GM19035 (cell line): ENCODE data around the gene CLIP1.
"Not testable (repeated sequence)": the region's sequence is repeated elsewhere in the genome, so short reads cannot be mapped to it uniquely, and the experiment has no call there.

Experiments
- ATAC-seq: cut with Tn5 transposase; IDR thresholded peaks from one replicate; pipeline ENCODE4 v1.9.1; 2021; ENCODE audit not compliant: unreplicated experiment

Gene CLIP1

DNA sequence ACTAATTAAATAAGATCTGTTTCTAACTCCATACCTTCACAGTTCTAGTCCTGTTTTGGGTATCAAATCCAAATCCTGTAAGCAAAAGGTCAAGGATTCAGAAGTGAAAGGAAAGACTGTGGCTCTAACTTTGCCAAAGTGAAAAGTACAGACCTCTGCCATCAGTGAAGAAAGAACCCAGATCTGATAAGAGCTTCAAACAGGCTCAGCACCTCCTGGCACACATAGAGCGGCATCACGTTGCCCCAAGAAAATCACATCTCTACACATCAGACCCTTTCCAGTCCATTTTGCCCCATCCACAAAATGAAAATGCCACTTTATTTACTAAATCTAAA lies 23.2 kb downstream of the CLIP1 start:
- no peak for ATAC-seq

DNA sequence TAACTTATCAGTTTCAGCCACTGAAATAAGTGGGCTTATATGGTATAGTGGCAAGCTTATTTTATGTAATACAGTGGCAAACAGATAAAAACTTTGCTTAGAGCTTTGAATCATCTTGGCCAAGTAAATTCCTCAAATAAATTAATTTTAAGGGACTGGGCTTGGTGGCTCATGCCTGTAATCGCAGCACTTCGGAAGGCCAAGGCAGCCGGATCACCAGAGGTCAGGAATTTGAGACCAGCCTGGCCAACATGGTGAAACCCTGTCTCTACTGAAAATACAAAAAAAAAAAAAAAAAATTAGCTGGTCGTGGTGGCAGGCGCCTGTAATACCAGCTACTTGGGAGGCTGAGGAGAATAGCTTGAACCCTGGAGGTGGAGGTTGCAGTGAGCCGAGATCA lies 24.5 kb downstream of the CLIP1 start:
- ATAC-seq: not testable (repeated sequence)

- ATAC-seq: no peak
Measured at GRCh38 chr12:122395319-122395718, 27.1 kb downstream of the CLIP1 start.

- no peak for ATAC-seq
Measured at GRCh38 chr12:122394626-122395194, 27.8 kb downstream of the CLIP1 start.

- ATAC-seq: no peak
Measured at GRCh38 chr12:122393817-122394216, 28.7 kb downstream of the CLIP1 start.

DNA sequence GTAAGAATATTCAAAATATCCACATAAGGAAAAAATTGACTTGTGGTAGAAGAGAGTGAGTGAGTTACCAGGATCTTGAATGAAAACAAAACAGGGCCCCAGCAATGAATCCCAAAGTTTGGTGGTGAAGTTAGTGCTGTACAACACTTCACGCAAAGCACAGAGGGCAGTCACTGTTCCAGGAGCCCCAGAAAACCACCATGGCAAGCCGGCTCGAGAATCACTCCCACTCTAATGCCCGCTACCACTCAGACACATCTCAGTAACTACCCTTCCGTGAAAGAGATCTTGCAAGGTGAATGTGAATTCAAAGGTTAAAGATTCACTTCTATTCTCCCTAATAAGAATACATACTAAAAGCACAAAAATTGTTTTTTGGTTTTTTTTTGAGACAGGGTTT lies 30.1 kb downstream of the CLIP1 start:
- no peak for ATAC-seq

DNA sequence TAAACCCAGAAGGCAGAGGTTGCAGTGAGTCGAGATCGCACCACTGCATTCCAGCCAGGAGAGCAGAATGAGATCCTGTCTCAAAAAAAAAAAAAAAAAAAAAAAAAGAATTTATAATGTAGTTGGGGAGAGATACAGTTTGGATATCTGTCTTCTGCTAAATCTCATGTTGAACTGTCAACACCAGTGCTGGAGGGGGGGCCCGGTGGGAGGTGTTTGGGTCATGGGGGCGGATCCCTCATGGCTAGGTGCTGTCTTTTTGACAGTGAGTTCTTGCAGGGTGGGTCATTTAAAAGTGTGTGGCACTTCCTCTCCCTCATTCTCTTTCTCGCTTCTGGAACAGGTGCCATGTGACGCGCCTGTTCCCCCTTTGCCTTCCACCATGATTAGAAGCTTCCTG lies 32.8 kb downstream of the CLIP1 start:
- no peak for ATAC-seq

DNA sequence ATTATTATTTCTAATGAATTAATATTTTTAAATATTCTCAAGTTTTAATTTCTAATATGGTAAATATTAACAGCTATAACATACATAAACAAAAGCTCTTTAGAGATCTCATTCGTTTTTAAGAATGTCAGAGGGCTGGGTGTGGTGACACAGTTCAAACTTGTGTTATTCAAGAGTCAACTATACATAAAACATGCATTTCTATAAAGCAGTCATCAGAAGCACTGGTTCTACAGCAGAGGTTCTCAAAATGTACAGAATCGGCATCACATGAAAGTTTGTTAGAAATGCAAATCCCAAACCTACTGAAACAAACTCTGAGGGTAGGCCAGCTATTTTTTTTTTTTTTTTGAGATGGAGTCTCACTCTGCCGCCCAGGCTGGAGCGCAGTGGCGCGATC lies 34.6 kb downstream of the CLIP1 start:
- ATAC-seq: no peak

GRCh38 chr12:122385171-122386016 lies 37.1 kb downstream of the CLIP1 start:
- ATAC-seq: no peak

DNA sequence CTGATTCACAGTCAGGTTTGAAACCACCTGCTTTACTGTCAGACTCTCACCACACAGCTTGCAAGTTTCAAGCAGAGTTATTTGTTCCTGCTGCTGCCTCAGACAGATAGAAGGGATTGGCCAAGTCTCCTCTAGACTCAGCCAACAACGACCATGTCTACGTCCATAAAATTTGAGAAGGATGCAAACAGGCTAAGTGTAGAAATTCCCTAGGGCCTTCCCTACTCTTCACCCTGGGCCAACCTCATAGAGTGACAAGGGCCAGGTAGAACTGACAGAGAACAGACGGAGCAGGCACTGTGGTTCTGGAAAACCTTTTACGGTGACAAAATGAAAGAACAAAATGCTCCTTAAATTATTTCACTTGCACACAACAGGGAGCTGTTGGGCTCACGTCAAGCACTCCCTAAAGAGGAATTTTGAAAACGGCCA lies 39.5 kb downstream of the CLIP1 start:
- ATAC-seq: no peak

GRCh38 chr12:122381021-122381420 lies 41.4 kb downstream of the CLIP1 start:
- ATAC-seq: no peak

GRCh38 chr12:122376751-122377150 lies 45.7 kb downstream of the CLIP1 start:
- ATAC-seq: not testable (repeated sequence)

GRCh38 chr12:122374707-122375106 lies 47.8 kb downstream of the CLIP1 start:
- ATAC-seq: no peak

- ATAC-seq: no peak
Measured at GRCh38 chr12:122371475-122372045, 50.9 kb downstream of the CLIP1 start.

GRCh38 chr12:122368361-122369073 lies 54.0 kb downstream of the CLIP1 start:
- no peak for ATAC-seq

DNA sequence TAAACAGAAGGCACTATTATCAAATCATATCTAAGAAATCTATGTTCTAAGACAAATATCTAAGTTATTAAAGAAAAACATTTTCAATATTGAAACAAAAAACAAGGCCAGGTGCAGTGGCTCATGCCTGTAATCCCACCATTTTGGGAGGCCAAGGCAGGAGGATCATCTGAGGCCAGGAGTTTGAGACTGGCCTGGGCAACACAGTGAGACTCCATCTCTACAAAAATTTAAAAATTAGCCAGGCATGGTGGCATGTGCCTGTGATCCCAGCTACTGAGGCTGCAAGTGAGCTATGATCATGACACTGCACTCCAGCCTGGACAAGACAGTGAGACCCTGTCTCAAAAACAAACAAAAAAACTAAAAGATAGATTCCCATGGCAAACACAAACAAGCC lies 54.8 kb downstream of the CLIP1 start:
- not testable (repeated sequence) for ATAC-seq

- no peak for ATAC-seq
Measured at GRCh38 chr12:122366685-122367475, 55.6 kb downstream of the CLIP1 start.

- ATAC-seq: not testable (repeated sequence)
Measured at GRCh38 chr12:122365226-122365625, 57.2 kb downstream of the CLIP1 start.

- no peak for ATAC-seq
Measured at GRCh38 chr12:122363782-122364181, 58.7 kb downstream of the CLIP1 start.

GRCh38 chr12:122362755-122363154 lies 59.7 kb downstream of the CLIP1 start:
- ATAC-seq: no peak

DNA sequence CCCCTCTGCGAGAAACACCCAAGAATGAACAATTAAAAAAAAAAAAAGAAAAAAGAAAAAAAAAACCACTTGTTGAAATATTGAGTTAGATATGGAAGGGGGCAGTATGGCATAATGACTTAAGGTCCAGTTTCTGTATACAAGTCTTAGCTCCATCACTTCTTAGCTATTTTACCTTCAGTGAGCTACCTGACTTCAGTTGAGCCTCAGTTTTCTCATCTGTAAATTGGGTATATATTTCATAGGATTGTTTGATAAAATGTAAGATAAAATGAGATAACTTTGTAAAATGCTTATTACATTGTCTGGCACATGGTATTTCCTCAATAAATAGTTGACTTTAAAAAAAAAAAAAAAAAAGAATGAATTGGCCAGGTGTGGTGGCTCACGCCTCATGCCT lies 64.1 kb downstream of the CLIP1 start:
- not testable (repeated sequence) for ATAC-seq
